NCI-H1694 treated with DMSO at 0.1 percent for 48 hours (cell line): ENCODE data around the gene CDH11.

Source experiments
- DNase-seq: peaks from one replicate; lab custom pipeline; 2025; lab: John Stamatoyannopoulos, UW

The CDH11 gene

DNA sequence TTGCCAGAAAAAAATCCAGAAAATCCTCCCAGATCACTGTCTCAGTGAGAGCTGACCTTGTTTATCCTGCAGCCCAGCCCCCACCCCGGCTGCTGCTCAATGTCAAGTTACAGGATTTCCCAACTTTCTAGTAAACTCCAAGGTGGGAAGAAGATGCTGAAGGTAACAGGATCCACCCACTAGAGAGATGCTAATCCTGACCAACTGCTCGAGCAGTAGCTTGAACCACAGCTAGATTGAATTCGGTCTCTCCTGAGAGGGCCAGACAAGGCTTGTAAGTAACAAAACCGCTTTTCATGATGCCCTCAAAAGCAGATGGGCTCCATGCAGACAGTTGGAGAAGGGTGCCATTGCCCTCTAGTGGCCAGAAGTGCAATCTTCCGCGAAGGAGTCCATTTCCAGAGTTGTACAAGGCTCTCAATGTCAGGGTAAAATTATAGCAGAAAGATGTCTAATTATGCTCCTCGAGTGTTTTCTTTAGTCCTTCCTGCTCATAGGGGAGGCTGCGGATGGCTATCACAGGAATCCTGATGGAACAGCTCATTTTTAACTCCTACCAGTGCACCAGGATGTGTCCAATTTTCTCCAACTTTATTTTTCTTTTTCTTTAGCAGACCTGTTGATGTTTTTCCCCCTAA is 3.9 kb downstream of the CDH11 start:
- DNase-seq, result peak; percentile 81

DNA sequence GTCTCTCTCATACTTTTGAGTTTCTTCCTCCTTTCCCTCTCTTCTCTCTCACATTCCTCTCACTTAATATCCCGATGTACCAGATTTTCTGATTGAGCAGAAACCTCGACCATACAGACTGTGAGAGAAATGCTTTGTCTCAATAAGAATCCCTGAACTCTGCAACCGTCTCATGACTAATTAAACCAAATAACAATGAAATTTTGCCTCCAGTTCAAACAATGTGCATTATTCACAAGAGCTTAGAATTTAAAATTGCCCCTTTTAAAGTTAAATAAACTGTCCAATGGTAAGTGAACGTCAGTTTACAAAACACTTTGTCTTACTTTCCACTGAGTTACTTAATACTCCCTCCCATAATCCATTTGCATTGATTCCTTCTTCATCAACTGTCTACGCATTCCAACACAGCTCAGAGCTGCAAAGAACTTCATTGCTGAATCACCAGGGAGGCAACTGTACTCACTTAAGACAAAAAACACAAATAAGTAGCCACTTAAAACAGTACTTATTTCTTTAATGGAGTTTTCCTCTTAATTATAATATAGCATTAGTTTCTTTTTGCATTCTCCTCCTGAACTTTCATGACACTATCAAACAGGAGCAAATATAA is 4.9 kb downstream of the CDH11 start:
- no peak for DNase-seq

DNA sequence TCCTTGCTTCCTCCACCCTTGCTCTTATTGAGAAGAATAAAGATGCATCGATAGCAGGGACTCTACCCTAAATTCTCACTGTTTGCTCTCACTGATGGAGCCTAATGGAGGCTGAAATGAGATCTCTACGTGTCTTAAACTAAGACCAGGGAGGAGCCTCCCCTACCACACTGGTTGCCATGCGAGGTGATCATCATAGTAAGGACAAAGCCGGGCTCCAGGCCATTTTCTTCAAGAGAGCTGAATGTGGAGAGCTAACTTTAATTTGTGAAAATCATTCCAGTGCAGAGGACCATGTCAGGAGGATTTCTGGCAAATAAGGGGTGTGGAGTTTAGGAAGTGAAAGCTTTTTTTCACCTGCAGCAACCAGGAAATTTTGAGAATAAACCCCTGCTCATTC is 5.6 kb downstream of the CDH11 start:
- DNase-seq, result no peak

DNA sequence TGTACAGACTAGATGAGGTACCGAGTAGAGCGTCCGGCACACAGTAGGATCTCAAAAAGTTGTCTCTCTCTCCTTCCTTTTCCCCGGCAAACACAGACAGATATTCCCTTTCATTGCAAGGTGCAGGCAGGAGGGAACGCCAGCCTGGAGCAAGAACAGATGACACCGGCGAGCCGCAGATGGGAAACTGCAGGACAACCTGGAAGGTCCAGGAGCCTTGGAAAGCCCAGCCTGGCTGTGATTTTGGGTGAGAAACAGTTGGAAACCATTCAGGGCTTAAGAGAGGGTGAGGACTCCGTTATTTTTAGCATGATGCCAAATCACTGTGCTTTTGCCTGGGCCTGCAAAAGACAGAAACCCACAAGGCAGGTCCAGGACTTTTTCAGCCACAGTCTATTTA is 7.3 kb downstream of the CDH11 start:
- DNase-seq, result no peak

DNA sequence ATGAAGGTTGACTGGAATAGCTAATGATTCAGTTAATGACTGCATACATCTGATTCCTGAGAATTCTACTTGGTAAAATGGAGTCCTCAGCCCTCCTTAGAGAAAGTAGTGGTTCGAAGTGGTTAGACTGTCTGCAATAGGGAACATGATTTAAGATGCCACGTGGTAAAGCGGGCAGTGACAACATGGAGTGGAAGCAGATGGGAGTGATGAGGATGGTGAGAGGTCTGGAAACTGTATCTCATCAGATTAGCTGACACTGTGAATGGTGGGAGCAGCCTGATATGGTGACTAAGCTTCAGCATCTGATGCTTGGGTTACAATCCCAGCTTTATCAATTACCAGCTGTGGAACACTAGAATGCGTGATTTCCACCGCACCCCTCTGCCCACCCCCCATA is 8.4 kb downstream of the CDH11 start:
- DNase-seq, result no peak

DNA sequence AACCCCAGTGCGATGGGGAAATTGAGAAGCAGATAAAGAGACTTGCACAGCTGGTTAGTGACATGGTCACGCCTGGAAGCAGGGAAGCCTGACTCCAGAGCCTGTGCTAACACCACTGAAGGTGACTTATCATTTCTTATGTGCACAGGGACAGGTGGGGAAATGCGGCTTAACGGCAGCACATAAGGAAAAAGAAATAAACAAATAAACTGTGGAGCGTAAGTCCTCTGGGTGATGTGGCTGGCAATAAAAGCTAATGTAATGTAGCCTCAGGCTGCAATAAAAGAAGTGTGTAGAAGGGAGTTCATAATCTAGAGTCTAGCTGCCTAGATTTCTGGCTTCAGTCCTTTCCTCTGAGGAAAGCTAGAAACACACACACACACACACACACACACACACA is 10.6 kb downstream of the CDH11 start:
- no peak for DNase-seq

DNA sequence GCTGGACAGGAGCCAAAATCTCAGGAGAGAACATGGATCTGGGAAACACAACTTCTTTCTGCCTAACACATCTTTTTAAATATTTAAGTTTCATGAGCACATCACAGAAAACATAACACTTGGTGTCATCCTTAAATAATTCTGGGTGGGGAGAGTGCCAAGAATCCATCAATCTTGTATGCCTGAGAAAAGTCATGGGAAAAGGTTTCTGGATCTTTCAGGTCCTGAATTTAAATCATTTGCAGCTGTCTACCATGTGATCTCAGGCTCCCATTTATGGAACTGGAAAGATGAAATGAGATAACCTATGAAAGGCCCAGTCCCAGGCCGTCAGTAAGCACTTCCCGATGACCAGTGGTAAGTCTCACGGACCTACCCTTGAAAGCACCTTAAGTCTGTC is 15.1 kb downstream of the CDH11 start:
- no peak for DNase-seq

DNA sequence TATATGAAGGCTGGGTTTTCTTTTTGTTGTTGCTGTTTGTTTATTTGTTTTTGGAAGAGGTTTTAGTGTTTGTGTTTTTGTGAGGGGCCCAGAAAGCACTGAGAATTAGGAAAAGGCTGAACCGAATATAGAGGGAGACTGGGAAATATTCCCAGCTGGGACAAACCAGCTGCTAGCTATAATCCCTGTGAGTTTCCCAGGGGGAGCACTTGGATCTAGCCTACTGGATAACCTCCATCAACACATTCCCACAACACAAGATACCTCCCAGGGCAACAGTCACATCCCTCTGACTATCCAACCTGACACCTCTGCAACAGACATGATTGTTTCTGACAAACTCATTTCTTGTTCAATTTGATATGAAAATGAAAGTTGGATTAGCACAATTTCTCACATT is 16.7 kb downstream of the CDH11 start:
- no peak for DNase-seq

DNA sequence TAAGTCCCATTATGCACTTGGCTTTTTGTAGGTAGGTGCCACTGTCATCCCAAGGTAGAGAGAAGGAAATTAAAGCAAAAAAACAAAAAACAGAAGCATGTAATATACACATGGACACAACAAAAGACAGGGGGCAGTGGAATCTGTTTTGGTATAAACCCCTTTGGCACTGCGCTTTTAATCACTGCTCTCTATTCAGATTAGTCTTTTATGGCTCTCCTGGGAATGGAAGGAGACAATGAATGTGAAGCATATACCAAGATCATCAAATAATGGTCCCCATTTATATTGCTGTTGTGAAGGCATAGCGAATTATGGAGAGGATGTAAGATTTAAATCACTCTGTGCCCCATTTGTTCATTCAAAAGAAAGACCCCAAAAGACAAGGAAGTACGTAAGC is 17.4 kb downstream of the CDH11 start:
- no peak for DNase-seq

DNA sequence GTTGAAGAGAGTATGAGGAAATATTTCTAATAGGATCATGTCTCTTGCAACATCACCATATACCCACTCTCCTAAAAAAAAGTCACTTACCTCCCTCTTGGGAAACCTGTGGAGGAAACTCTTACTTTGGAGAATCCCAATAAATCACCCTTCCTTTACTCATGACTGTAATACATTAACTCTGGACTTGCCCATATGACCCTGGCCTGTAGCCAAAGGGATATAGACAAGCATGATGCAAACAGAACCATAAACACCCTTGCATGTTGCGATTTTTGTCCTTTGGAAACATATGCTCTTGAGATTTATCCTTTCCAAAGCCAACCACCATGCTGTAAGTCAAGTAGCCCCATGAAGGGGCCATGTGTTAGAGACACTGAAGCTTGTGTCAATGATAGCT is 19.5 kb downstream of the CDH11 start:
- DNase-seq, result no peak

DNA sequence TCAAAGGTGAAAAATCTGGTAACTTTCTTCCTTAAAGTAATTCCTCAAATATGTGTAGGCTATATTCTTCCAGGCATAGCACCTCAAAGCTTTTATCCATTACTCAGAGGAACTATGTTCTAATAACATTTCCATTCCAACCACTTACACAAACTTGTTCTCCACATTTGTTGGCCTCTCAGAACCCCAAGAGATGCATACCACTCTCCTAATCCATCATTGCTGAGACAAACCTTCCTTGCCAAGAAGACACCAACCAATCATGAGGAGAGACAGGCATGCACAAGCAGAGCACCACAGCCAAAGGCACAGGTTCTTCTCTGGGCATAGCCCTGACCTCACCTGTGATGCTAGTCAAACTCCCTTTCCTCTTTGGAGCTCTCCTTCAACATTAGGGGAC is 20.9 kb downstream of the CDH11 start:
- no peak for DNase-seq

DNA sequence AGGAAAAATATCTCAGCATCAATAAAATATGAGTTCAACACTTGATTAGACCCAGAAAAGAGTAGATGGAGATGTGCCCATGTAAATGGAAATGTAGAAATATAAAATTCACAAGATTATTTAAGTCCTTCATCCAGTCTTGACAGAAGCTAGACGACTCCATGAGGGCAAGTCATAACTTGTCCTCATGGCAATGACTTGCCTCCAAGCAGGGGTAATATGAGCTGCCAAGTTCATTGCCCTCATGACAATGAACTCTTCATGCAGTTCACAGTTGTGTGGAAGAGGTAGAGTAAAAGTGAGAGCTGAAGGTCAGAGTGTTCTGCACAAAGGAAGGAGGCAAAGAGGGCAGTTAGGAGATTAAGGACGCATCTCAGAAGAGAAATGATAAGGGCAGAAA is 22.3 kb downstream of the CDH11 start:
- no peak for DNase-seq

DNA sequence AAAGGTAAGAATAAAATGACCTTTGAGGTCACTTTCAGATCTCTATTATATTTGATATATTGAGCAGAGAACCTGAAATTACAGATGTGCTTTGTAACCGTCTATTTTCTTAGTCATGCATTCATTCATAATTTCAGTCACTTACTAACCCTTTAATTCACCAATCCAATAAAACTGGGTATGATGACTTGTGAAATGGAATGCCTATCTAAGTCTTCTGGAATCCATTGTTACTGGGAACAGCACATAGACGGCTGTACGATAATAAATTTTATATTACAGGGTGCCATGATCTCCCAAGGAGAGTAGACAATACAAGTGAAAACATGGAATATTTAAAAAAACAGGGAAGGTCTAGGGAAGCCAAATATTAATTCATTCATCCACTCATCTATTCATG is 22.9 kb downstream of the CDH11 start:
- DNase-seq, result no peak

DNA sequence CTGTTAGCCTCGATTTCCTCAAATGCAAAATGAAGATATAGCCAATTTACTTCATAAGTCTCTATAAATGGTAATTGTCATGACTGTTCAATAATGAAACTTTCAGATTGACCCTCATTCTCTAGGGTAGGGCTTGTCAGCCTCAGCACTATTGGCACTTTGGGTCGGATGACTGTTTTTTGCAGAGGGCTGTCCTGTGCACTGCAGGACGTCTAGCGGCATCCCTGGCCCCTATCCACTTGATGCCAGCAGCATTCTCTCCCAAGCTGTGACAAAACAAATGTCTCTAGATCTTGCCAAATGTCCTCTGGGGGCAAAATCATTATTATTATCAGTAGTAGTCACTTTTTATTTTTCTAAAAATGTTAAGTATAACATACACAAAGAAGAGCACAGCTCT is 24.6 kb downstream of the CDH11 start:
- no peak for DNase-seq

DNA sequence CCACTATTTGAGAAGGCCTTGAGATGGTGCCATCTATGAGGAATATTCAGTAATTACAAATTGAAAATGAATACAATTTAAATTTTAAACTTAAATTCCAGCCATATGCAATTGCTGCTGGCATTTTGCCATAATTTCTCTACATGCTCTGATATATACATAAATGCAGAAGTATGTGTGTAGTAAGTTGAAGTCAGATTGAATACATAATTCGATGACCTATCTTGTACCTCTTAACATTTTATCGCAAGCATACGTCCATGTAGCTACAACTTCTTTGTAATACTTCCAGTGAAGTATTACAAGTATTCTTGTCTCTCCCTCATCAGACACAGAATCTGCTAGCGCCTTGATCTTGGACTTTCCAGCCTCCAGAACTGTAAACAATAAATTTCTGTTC is 26.0 kb downstream of the CDH11 start:
- DNase-seq, result no peak

DNA sequence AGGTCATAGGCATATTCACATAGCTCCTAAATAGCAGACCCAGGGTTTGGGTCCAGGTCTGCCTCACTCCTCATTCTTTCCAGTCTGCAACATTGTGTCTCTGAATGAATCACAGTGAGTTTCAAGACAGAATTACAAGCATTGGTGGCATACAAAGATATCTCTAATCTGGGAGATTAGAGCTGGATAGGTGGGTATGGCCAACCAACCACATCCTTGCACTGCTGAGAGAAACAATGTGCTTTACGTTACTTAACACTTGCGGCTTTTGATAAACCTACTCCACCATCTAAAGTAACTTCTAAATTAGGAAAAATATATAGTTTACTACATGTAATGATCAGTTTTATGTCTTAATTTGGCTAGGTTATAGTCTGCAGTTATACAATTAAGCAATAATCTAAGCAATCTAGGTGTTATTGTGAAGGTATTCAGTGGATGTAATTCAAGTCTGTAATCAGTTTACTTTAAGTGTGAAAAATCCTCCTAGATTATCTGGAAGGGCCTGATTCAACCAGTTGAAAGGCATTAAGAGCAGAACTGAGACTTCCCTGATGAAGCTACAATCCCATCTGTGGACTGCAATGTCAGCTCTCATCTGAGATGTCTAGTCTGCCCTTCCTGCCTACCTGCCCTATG is 26.7 kb downstream of the CDH11 start:
- no peak for DNase-seq

DNA sequence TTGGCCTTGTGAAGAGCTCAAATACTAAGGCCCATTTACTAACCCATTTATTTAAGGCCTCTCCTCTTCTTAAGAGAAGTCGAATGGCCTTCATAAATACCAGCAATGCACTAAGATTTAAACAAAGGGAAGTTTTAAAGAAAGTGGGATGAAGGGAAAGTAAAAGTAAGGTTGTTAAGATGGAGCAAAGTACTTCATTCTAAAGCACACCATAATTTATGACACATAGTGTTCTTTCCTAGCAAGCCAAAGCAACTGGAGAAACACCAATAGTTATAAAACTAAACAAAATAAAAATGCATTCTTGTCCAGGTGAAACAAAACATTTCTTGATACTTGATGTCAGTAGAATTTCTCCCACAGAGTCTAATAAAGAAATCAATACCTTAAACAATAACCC is 27.9 kb downstream of the CDH11 start:
- no peak for DNase-seq

DNA sequence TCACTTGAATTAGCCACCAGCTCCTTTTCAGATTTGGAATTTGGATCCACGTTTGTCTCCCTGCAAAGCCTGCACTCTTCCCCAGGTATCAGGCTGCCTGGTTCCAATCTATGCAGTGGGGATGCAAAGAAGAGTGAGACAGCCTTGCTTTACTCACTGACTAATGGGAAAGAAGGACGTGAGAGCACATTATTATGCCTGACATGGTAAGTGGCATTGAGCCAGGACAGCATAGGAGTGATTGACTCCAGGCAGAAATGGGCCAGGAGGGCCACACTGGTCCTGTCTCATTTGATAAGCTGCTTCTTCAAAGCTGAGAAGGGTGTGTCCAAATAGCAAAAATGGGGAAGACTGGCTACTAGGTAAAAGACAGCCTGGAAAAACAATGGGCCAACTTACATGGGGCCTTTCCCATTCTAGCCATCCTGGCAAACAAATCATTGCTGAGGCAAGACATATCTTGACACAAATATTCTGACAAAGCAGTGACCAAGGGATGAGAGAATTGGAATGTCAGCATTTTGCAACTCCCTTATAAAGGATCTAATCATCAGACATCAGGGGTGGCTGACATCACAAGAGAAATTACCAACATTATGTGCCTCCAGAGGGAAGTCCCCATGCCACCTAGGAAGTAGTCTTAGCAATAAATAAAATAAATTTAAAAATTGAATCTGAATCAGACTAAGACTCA is 38.6 kb downstream of the CDH11 start:
- peak; percentile 23 for DNase-seq

DNA sequence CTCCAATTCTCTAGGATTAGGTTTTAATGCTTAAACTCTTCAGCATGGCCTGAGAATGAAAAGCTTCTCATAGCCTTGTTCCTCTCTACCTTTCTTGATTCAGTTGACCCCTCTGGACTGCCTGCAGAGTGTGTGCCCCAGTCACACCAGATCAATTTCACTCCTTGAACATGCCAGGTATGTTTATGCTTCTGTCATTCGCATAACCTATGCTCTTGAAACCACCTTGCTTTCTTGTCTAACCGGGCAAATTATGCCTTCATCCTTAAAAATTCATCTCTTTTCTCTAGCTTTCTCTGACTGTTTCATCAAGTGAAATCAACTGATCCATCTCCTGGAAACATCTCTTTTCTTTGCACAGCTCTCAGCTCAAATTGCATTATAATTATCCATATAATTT is 42.3 kb downstream of the CDH11 start:
- DNase-seq, result no peak

DNA sequence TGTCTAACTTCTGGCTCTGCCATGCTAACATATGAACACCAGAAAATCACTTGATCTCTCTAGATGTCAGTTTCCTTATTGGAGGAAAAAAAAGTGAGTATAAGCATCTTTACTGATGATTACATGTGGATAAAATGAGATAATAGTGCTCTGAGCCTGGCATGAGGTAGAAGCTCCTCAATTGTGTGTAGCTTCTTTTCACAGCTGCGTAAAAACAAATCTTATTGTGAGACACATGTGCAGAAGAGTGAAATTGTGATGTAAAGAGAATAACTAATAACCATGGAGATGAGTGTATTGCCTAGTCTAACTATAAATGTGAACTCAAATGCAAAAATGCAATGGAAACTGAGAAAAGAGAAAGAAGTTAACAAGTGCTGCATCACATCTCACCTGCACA is 44.7 kb downstream of the CDH11 start:
- no peak for DNase-seq

DNA sequence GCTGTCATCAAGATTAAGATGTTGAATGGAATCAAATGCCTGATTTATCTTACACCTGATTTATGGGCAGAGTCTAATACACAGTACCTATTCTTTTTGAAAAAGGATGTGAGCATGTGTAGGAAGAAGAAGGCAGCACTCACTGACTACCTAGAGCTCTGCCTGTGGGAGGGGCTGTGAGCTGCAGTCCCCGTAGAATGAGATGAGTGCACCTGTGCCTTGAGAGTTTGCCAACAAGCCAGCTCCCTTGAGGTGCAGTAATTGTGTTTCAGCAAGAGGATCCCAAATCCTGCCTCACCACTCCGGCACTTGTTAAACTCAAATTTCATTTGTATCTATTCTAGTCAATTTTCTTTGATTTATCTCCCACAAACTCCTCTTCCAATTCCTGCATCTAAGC is 46.0 kb downstream of the CDH11 start:
- DNase-seq, result no peak

DNA sequence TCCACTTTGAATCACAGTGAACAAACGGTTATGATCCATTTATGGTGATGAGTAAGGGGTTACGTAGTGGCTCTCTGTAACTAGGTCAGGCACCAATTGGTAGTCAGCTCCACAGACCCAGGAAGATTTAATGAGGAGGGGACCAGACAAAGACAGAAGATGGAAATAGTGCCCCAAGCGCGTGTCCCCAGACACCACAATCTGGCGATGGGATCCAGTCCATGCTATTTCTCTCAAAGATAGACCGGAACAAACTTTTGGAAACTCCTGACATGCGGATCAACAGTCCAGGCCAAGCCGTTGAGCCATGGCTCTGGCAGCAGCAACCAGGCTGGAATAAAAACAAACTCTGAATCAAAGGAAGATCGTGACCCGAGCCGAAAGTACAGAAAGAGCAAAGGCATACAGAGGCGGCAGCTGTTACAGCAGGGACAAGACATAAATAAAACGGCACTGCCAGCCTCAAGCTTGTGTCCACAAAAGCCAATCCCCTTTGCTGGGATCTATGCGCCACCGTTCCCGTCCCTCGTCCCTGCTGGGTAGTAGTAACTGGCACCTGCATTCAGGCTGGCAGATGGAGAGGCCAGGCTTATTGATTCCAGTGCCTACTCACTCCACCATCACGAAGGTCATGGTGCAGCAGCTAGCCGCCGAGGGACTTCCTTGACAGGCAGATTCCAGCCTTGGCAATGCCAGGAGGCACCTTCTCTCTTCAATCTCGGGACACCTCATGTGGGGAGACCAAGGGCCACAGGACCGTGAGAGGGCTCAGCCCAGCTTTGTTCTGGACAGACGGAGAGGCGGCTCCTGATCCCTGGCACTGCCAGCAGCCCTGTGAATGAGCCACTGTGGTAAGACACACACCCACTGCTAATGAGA is 50.2 kb downstream of the CDH11 start:
- no peak for DNase-seq
